Lower leg skin (tissue), 4 donors: Measurements from ENCODE around the gene PRR30. TPM values are rescaled to one million over a fixed set of nuclear protein-coding genes. Genes with fewer than 3 reads are reported as not detected.

Source experiments
- DNase-seq, 2 donors: peaks; one replicate each; pipeline ENCODE4 v3.0.0-alpha.2; 2019; ENCODE audit warnings: low spot score in 2 of 2
- H3K4me3 ChIP-seq: fragments of 200-600 bp; sonication (generic); 2 replicates; pipeline ENCODE4 v1.5.1; 2017; ENCODE audit warnings: mild to moderate bottlenecking, low read depth; ENCODE audit not compliant: poor library complexity, severe bottlenecking
- POLR2A ChIP-seq, 2 donors: fragments of 450-650 bp; IDR thresholded peaks; one replicate each; pipeline ENCODE4 v1.6.1; 2016 to 2017; ENCODE audit warnings: antibody characterized with exemption in 2 of 2, mild to moderate bottlenecking in 1 of 2, moderate library complexity in 1 of 2
- WGBS, 2 donors: methylation state at CpG; one replicate each; pipeline ENCODE4 v1.1.5; 2018; 5-methylcytosine and 5-hydroxymethylcytosine counted together
- intact Hi-C: fragments of 100-400 bp; cut with DNase I; formaldehyde crosslinking; loops from one replicate; pipeline ENCODE4 v1.15.0; 2023; ENCODE audit warnings: low total_unique reads
- total RNA-seq, 4 donors: library from RNA; depleted of rRNA; stranded (reverse); fragments of >200 nt; gene quantifications; one replicate each; pipeline ENCODE4 v1.1.0, GENCODE V29; 2016
- TF ChIP-seq, protein P1 (sequence below), 3 donors: fragments of 450-650 bp; IDR thresholded peaks; one replicate each; pipeline ENCODE4 v1.5.1; 2016; ENCODE audit warnings: antibody characterized with exemption in 3 of 3, mild to moderate bottlenecking in 3 of 3, moderate library complexity in 2 of 3

PRR30 gene
- total RNA-seq, 4 donors from 2014 or later, result not detected

GRCh38 chr2:27143285-27143684 is 4.1 kb upstream of the PRR30 start:
- intact Hi-C loops, result no loop called here
- DNase-seq, result no peak
- TF ChIP-seq, protein P1, sequence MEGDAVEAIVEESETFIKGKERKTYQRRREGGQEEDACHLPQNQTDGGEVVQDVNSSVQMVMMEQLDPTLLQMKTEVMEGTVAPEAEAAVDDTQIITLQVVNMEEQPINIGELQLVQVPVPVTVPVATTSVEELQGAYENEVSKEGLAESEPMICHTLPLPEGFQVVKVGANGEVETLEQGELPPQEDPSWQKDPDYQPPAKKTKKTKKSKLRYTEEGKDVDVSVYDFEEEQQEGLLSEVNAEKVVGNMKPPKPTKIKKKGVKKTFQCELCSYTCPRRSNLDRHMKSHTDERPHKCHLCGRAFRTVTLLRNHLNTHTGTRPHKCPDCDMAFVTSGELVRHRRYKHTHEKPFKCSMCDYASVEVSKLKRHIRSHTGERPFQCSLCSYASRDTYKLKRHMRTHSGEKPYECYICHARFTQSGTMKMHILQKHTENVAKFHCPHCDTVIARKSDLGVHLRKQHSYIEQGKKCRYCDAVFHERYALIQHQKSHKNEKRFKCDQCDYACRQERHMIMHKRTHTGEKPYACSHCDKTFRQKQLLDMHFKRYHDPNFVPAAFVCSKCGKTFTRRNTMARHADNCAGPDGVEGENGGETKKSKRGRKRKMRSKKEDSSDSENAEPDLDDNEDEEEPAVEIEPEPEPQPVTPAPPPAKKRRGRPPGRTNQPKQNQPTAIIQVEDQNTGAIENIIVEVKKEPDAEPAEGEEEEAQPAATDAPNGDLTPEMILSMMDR (IDR thresholded peaks at IDR 0.05), result no peak
- no peak for TF ChIP-seq POLR2A (IDR thresholded peaks at IDR 0.05)
- WGBS, 2 donors, result 61 to 64% methylated on average over 1 of the region's 1 CpG
- no peak overlapping the region for H3K4me3 ChIP-seq

GRCh38 chr2:27138111-27138510 is 1.1 kb downstream of the PRR30 start:
- intact Hi-C loops, result no loop called here
- H3K4me3 ChIP-seq, result no peak overlapping the region
- TF ChIP-seq, protein P1 (IDR thresholded peaks at IDR 0.05), result no peak
- no peak for TF ChIP-seq POLR2A (IDR thresholded peaks at IDR 0.05)
- no peak for DNase-seq
- WGBS, 2 donors, result 87 to 90% methylated on average over 7 of the region's 7 CpGs

GRCh38 chr2:27137322-27137935 is 1.8 kb downstream of the PRR30 start:
- intact Hi-C loops, result no loop called here
- 92 to 96% methylated on average over 20 to 21 of the region's 21 CpGs for WGBS, 2 donors
- no peak overlapping the region for H3K4me3 ChIP-seq
- no peak for DNase-seq
- TF ChIP-seq, protein P1 (IDR thresholded peaks at IDR 0.05), result no peak
- TF ChIP-seq POLR2A (IDR thresholded peaks at IDR 0.05), result no peak

DNA sequence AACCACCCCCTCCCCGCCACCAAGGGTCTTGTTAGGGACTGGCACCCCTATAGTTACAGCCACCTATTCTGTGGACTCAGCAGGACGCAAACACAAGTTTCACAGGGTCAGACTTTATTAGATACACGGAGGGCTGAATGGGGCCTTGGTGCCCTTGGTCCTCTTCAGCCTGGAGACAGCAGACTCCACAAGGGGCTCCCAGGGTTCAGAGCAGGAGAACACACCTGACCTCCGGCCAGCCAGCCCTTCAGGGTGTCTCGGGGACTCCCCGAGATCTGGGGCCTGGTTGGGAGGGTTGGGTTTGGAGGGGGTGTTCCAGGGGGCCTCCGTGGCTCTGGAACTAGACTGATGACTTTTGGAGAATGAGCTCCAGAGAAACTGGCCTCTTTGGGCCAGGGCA is 2.5 kb downstream of the PRR30 start:
- intact Hi-C loops, result no loop called here
- DNase-seq, result no peak
- TF ChIP-seq, protein P1 (IDR thresholded peaks at IDR 0.05), result no peak
- no peak for TF ChIP-seq POLR2A (IDR thresholded peaks at IDR 0.05)
- 95 to 100% methylated on average over 7 of the region's 7 CpGs for WGBS, 2 donors
- H3K4me3 ChIP-seq, result no peak overlapping the region

- 77 to 81% methylated on average over 12 of the region's 12 CpGs for WGBS, 2 donors
- intact Hi-C loops, result no loop called here
- no peak overlapping the region for H3K4me3 ChIP-seq
- TF ChIP-seq, protein P1 (IDR thresholded peaks at IDR 0.05), result no peak
- no peak for TF ChIP-seq POLR2A (IDR thresholded peaks at IDR 0.05)
- no peak for DNase-seq
Observed at GRCh38 chr2:27135478-27135955, 3.7 kb downstream of the PRR30 start.
